ENCODE measurements around the gene CHD5. TPM values are rescaled to one million over a fixed set of nuclear protein-coding genes. Genes with fewer than 3 reads are reported as not detected.

The CHD5 gene
- total RNA-seq, 1 experiment from 2014 or later = 0.53 TPM

DNA sequence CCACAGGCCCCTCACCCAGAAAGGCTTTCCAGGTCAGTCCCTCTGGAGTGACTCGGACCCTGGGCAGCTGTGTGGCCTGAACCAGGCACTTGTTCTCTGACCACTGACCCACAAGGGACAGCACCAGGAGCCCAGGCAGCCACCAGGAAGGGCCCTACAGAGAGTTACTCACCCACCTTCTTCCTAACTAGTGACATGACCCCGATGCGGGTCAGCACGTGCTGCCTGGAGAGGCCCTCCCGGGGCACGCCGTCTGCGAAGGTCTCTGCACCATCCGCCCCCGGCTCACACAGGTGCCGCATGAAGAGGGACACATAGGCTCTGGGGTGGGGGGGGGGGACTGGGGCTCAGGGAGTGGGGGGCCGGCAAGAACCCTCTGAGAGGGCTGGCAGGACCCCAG is 55.8 kb downstream of the CHD5 start:
- no peak for DNase-seq (ENCODE audit: low read depth in 1 of 2, low spot score in 2 of 2)
- H3K27ac ChIP-seq = no peak overlapping the region
- no peaks in the 10 kb centered on the region for H3K36me3 ChIP-seq
- H3K4me1 ChIP-seq (replicated peaks) = no peaks in the 10 kb centered on the region
- no peak overlapping the region for H3K4me3 ChIP-seq
- H3K9me3 ChIP-seq (replicated peaks) = no peaks in the 10 kb centered on the region
- H3K27me3 ChIP-seq (replicated peaks) = no peaks in the 10 kb centered on the region

GRCh38 chr1:6123816-6124215 is 56.3 kb downstream of the CHD5 start:
- no peak overlapping the region for H3K27ac ChIP-seq
- no peak for DNase-seq (ENCODE audit: low read depth in 1 of 2, low spot score in 2 of 2)
- H3K27me3 ChIP-seq (replicated peaks) = no peaks in the 10 kb centered on the region
- H3K4me3 ChIP-seq = no peak overlapping the region
- no peaks in the 10 kb centered on the region for H3K9me3 ChIP-seq (replicated peaks)
- H3K36me3 ChIP-seq = no peaks in the 10 kb centered on the region
- H3K4me1 ChIP-seq (replicated peaks) = no peaks in the 10 kb centered on the region

DNA sequence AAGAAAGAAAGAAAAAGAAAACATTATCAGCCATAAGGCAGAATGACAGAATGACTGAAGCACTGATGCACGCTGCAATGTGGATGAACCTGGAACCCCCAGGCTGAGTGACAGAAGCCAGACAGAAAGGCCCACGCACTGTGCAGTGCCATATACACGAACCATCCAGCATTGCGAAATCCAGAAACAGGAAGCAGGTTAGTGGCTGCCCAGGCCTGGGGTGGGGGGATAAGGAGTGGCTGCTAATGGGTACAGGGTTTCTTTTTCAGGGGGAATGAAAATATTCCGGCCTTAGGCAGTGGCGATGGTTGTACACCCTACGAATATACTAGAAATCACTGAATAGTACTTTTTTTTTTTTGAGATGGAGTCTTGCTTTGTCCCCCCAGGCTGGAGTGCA is 57.0 kb downstream of the CHD5 start:
- no peak for DNase-seq (ENCODE audit: low read depth in 1 of 2, low spot score in 2 of 2)
- Histone ChIP-seq H3K9me3 (replicated peaks) (no peaks in the 10 kb centered on the region), H3K4me1 (replicated peaks) (no peaks in the 10 kb centered on the region), H3K27ac (no peak overlapping the region), H3K36me3 (no peaks in the 10 kb centered on the region), H3K27me3 (replicated peaks) (no peaks in the 10 kb centered on the region), H3K4me3 (no peak overlapping the region)

GRCh38 chr1:6121651-6122370 is 58.3 kb downstream of the CHD5 start:
- no peak for DNase-seq (ENCODE audit: low read depth in 1 of 2, low spot score in 2 of 2)
- Histone ChIP-seq H3K27me3 (replicated peaks) (no peaks in the 10 kb centered on the region), H3K27ac (no peak overlapping the region), H3K4me1 (replicated peaks) (no peaks in the 10 kb centered on the region; the same call in 1 of the 2 replicates), H3K36me3 (no peaks in the 10 kb centered on the region), H3K4me3 (no peak overlapping the region), H3K9me3 (replicated peaks) (peaks cover 11% of the 10 kb centered on the region)

DNA sequence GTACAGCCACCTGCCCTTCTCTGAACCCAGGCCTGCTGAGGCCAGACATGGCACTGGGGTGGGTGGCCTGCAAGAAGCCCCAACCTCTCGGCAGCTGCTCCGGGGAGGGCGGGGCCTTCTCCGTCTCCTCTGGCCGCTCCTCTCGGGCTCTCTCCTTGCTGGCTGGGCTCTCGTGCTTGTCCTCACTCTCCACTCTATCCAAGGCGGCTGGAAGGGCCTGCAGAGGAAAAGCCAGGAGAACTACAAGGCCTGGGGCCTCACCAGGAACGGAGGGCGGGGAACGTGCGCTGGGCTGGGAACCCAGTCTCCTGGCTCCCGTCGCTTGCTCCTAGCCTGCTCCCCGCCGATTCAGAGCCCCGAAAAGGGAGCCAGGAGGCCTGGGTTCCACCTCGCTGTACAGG is 59.1 kb downstream of the CHD5 start:
- H3K9me3 ChIP-seq (replicated peaks) = peaks cover 15% of the 10 kb centered on the region
- no peak for DNase-seq (ENCODE audit: low read depth in 1 of 2, low spot score in 2 of 2)
- H3K4me1 ChIP-seq (replicated peaks) = no peaks in the 10 kb centered on the region; the same call in 1 of the 2 replicates
- no peak overlapping the region for H3K4me3 ChIP-seq
- no peak overlapping the region for H3K27ac ChIP-seq
- no peaks in the 10 kb centered on the region for H3K36me3 ChIP-seq
- H3K27me3 ChIP-seq (replicated peaks) = no peaks in the 10 kb centered on the region

- Histone ChIP-seq H3K9me3 (replicated peaks) (peaks cover 15% of the 10 kb centered on the region), H3K4me3 (no peak overlapping the region), H3K4me1 (replicated peaks) (peaks cover 16% of the 10 kb centered on the region), H3K27ac (no peak overlapping the region), H3K27me3 (replicated peaks) (no peaks in the 10 kb centered on the region), H3K36me3 (no peaks in the 10 kb centered on the region)
- no peak for DNase-seq (ENCODE audit: low read depth in 1 of 2, low spot score in 2 of 2)
Measured at GRCh38 chr1:6118415-6118814, 61.7 kb downstream of the CHD5 start.

DNA sequence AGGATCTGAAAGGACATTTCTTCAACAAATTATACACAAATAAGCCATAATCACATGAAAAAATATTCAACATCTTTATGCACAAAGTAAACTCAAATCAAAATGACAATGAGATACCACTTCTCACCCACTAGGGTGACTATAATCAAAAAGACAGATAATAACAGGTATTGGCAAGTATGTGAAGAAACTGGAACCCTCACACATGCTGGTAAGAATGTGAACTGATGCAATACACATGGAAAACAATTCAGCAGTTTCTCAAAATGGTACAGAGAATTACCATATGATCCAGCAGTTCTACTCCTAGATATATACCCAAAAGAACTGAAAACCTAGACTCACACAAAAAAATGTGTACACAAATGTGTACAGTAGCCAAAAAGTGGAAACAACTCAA is 62.5 kb downstream of the CHD5 start:
- Histone ChIP-seq H3K36me3 (no peaks in the 10 kb centered on the region), H3K27ac (no peak overlapping the region), H3K4me3 (no peak overlapping the region), H3K9me3 (replicated peaks) (peaks cover 15% of the 10 kb centered on the region), H3K27me3 (replicated peaks) (no peaks in the 10 kb centered on the region), H3K4me1 (replicated peaks) (peaks cover 23% of the 10 kb centered on the region)
- no peak for DNase-seq (ENCODE audit: low read depth in 1 of 2, low spot score in 2 of 2)

- H3K27ac ChIP-seq = peak overlapping the region; percentile 55; the same call in 1 of the 2 replicates
- no peaks in the 10 kb centered on the region for H3K36me3 ChIP-seq
- no peaks in the 10 kb centered on the region for H3K27me3 ChIP-seq (replicated peaks)
- peaks cover 15% of the 10 kb centered on the region for H3K9me3 ChIP-seq (replicated peaks)
- H3K4me1 ChIP-seq (replicated peaks) = peaks cover 28% of the 10 kb centered on the region
- no peak overlapping the region for H3K4me3 ChIP-seq
- no peak for DNase-seq (ENCODE audit: low read depth in 1 of 2, low spot score in 2 of 2)
Measured at GRCh38 chr1:6117064-6117463, 63.1 kb downstream of the CHD5 start.

- peak in 1 of 2 experiments; percentile 81 for DNase-seq (ENCODE audit: low read depth in 1 of 2, low spot score in 2 of 2)
- Histone ChIP-seq H3K9me3 (replicated peaks) (peaks cover 15% of the 10 kb centered on the region), H3K4me3 (no peak overlapping the region), H3K4me1 (replicated peaks) (peaks cover 35% of the 10 kb centered on the region), H3K36me3 (no peaks in the 10 kb centered on the region), H3K27me3 (replicated peaks) (no peaks in the 10 kb centered on the region), H3K27ac (peak overlapping the region; percentile 55)
Measured at GRCh38 chr1:6116137-6116536, 64.0 kb downstream of the CHD5 start.

DNA sequence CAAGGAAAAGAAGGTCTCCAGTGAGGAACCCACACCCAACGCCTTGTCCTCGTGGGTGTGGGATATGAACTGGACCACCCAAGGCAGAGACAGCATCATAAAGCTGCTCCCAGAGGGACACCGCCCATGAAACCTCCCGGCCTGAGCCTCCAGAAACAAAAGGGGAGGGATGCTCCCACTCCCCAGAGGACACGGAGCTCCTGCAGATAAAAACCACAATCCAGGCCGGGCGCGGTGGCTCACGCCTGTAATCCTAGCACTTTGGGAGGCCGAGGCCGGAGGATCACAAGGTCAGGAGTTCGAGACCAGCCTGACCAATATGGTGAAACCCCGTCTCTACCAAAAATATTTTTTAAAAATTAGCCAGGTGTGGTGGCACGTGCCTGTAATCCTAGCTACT is 66.4 kb downstream of the CHD5 start:
- H3K4me3 ChIP-seq = no peak overlapping the region
- no peaks in the 10 kb centered on the region for H3K36me3 ChIP-seq
- DNase-seq (ENCODE audit: low read depth in 1 of 2, low spot score in 2 of 2) = peak in 1 of 2 experiments; percentile 37
- peaks cover 15% of the 10 kb centered on the region for H3K9me3 ChIP-seq (replicated peaks)
- peaks cover 35% of the 10 kb centered on the region for H3K4me1 ChIP-seq (replicated peaks)
- no peaks in the 10 kb centered on the region for H3K27me3 ChIP-seq (replicated peaks)
- H3K27ac ChIP-seq = peak overlapping the region; percentile 12; the same call in 1 of the 2 replicates

- DNase-seq (ENCODE audit: low read depth in 1 of 2, low spot score in 2 of 2) = no peak
- no peak overlapping the region for H3K4me3 ChIP-seq
- H3K4me1 ChIP-seq (replicated peaks) = peaks cover 35% of the 10 kb centered on the region
- no peaks in the 10 kb centered on the region for H3K27me3 ChIP-seq (replicated peaks)
- H3K36me3 ChIP-seq = no peaks in the 10 kb centered on the region
- peak overlapping the region; percentile 65; the same call in 1 of the 2 replicates for H3K27ac ChIP-seq
- H3K9me3 ChIP-seq (replicated peaks) = peaks cover 15% of the 10 kb centered on the region
Measured at GRCh38 chr1:6113116-6113515, 67.0 kb downstream of the CHD5 start.

- Histone ChIP-seq H3K4me3 (no peak overlapping the region), H3K27me3 (replicated peaks) (no peaks in the 10 kb centered on the region)
- no peak for DNase-seq (ENCODE audit: low read depth in 1 of 2, low spot score in 2 of 2)
Measured at GRCh38 chr1:6112690-6113005, 67.5 kb downstream of the CHD5 start.

DNA sequence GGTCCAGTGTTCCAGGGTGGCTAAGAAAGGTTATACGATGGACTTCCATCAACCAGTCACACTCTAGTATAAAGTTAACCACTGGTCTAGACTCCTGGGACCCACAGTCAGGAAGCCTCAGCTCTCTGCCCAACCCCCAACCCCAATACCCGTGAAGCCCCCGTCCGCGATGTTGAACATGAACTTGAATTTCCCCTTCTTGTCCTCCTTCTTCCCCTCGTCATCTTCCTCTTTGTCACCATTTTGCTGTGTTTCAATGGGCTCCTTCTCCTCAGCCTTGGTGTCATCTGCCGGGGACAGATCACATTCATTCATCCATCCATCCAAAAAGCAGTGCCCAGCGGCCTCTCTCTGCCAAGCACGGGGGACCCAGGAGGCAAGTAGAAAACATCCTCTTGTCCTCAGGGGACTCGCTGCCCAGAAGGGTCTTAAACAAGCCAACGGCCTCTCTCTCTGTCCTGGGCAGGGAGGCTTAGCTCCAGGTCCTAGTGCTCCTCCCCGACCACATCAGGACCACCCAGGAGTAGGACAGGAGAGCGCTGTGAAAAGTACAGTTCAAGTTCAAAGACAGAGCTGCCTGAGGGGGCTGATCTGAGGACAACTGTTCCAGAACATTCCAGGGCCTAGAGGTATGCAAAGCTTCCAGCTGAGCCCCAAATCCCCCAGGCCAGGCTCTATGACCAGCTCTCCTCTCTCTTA is 68.0 kb downstream of the CHD5 start:
- H3K4me1 ChIP-seq (replicated peaks) = peaks cover 35% of the 10 kb centered on the region
- no peaks in the 10 kb centered on the region for H3K36me3 ChIP-seq
- H3K27ac ChIP-seq = peak overlapping the region; percentile 65

More at GRCh38 chr1:6112690-6113005, 67.5 kb downstream of the CHD5 start:
- no peaks in the 10 kb centered on the region for H3K36me3 ChIP-seq
- peaks cover 35% of the 10 kb centered on the region for H3K4me1 ChIP-seq (replicated peaks)
- peaks cover 11% of the 10 kb centered on the region; the same call in 1 of the 2 replicates for H3K9me3 ChIP-seq (replicated peaks)
- H3K27ac ChIP-seq = peak overlapping the region; percentile 65; the same call in 1 of the 2 replicates

DNA sequence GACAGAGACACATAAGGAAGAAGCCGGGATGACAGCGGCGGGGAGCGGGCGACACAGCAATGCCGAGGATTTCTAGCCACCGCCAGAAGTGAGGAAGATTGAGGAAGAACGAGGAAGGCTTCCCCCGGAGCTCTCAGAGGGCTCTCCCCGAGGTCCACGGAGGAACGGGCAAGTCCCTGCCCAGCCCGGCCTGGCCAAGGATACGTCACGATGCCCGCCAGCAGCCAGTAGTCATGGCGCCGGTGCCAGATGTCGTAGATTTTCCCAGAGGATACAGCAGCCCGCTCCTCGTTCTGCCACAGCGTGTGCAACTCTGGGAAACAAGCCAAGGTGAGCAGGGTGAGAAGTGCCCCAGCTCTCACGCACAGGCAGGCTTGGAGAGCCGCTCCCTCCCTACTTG is 68.5 kb downstream of the CHD5 start:
- Histone ChIP-seq H3K4me3 (no peak overlapping the region), H3K4me1 (replicated peaks) (peaks cover 35% of the 10 kb centered on the region), H3K27ac (peak overlapping the region; percentile 65), H3K27me3 (replicated peaks) (no peaks in the 10 kb centered on the region), H3K36me3 (no peaks in the 10 kb centered on the region), H3K9me3 (replicated peaks) (peaks cover 2% of the 10 kb centered on the region; the same call in 1 of the 2 replicates)
- peak; percentile 64 to 75 for DNase-seq (ENCODE audit: low read depth in 1 of 2, low spot score in 2 of 2)

More for the DNA sequence above, 68.0 kb downstream of the CHD5 start:
- peak in 1 of 2 experiments; percentile 62 for DNase-seq (ENCODE audit: low read depth in 1 of 2, low spot score in 2 of 2)
- Histone ChIP-seq H3K27me3 (replicated peaks) (no peaks in the 10 kb centered on the region), H3K4me3 (no peak overlapping the region), H3K9me3 (replicated peaks) (peaks cover 6% of the 10 kb centered on the region; the same call in 1 of the 2 replicates)
